Nephron progenitor cell (in vitro differentiated cells): Measurements from ENCODE around the gene LRP8.

ENCODE experiments used
- DNase-seq: peaks from one replicate; pipeline ENCODE4 v3.0.0; 2021
- H3K27ac Mint-ChIP-seq: 2 replicates; pipeline ENCODE4 v1.8.0; 2021; ENCODE audit warnings: mild to moderate bottlenecking, moderate library complexity, mixed read lengths
- H3K27me3 Mint-ChIP-seq: 2 replicates; pipeline ENCODE4 v1.8.0; 2021; ENCODE audit warnings: mild to moderate bottlenecking, low read depth, mixed read lengths; ENCODE audit not compliant: poor library complexity
- H3K36me3 Mint-ChIP-seq: 2 replicates; pipeline ENCODE4 v1.8.0; 2021; ENCODE audit warnings: low read depth, mixed read lengths
- H3K4me1 Mint-ChIP-seq: 2 replicates; pipeline ENCODE4 v1.8.0; 2021; ENCODE audit warnings: mixed read lengths
- H3K4me3 Mint-ChIP-seq: 2 replicates; pipeline ENCODE4 v1.8.0; 2021; ENCODE audit warnings: mild to moderate bottlenecking, moderate library complexity, mixed read lengths
- H3K9me3 Mint-ChIP-seq: 2 replicates; pipeline ENCODE4 v1.8.0; 2021; ENCODE audit warnings: mild to moderate bottlenecking, moderate library complexity, mixed read lengths
- CTCF ChIP-seq: fragments of 200-600 bp; sonication (generic); IDR thresholded peaks from 2 replicates; pipeline ENCODE4 v1.5.0; 2021; ENCODE audit warnings: antibody characterized with exemption

Gene LRP8

GRCh38 chr1:53339736-53340635, 12.1 kb upstream of the LRP8 start:
- H3K9me3 Mint-ChIP-seq: no peaks in the 10 kb centered on the region
- no peaks in the 10 kb centered on the region for H3K4me1 Mint-ChIP-seq
- H3K27me3 Mint-ChIP-seq: peaks cover 3% of the 10 kb centered on the region
- H3K36me3 Mint-ChIP-seq: no peaks in the 10 kb centered on the region
- TF ChIP-seq CTCF: no peak
- H3K4me3 Mint-ChIP-seq: no peak overlapping the region
- no peak overlapping the region for H3K27ac Mint-ChIP-seq
- no peak for DNase-seq

GRCh38 chr1:53338423-53338822, 10.6 kb upstream of the LRP8 start:
- Mint-ChIP-seq H3K4me1 (no peaks in the 10 kb centered on the region), H3K27ac (no peak overlapping the region), H3K4me3 (no peak overlapping the region), H3K36me3 (no peaks in the 10 kb centered on the region), H3K9me3 (no peaks in the 10 kb centered on the region), H3K27me3 (peaks cover 3% of the 10 kb centered on the region)
- TF ChIP-seq CTCF: no peak
- DNase-seq: no peak

- Mint-ChIP-seq H3K27me3 (peaks cover 5% of the 10 kb centered on the region), H3K4me3 (no peak overlapping the region), H3K36me3 (no peaks in the 10 kb centered on the region), H3K4me1 (peaks cover 5% of the 10 kb centered on the region), H3K9me3 (no peaks in the 10 kb centered on the region), H3K27ac (no peak overlapping the region)
- no peak for DNase-seq
- no peak for TF ChIP-seq CTCF
Measured at GRCh38 chr1:53337499-53337898, 9.6 kb upstream of the LRP8 start.

GRCh38 chr1:53336146-53336545, 8.3 kb upstream of the LRP8 start:
- no peak for TF ChIP-seq CTCF
- Mint-ChIP-seq H3K9me3 (no peaks in the 10 kb centered on the region), H3K27ac (no peak overlapping the region), H3K27me3 (peaks cover 11% of the 10 kb centered on the region), H3K4me1 (peaks cover 6% of the 10 kb centered on the region), H3K4me3 (no peak overlapping the region), H3K36me3 (no peaks in the 10 kb centered on the region)
- DNase-seq: no peak

- Mint-ChIP-seq H3K4me1 (peaks cover 6% of the 10 kb centered on the region), H3K27me3 (peaks cover 11% of the 10 kb centered on the region), H3K4me3 (no peak overlapping the region), H3K9me3 (no peaks in the 10 kb centered on the region), H3K36me3 (no peaks in the 10 kb centered on the region), H3K27ac (no peak overlapping the region)
- no peak for DNase-seq
- TF ChIP-seq CTCF: no peak
Measured at GRCh38 chr1:53335661-53336060, 7.8 kb upstream of the LRP8 start.

GRCh38 chr1:53334781-53335180, 6.9 kb upstream of the LRP8 start:
- Mint-ChIP-seq H3K4me1 (peaks cover 6% of the 10 kb centered on the region), H3K27ac (no peak overlapping the region), H3K27me3 (peaks cover 11% of the 10 kb centered on the region), H3K36me3 (no peaks in the 10 kb centered on the region), H3K4me3 (no peak overlapping the region), H3K9me3 (no peaks in the 10 kb centered on the region)
- DNase-seq: no peak
- no peak for TF ChIP-seq CTCF
